ENCODE results near the gene IRF9.

Gene IRF9

DNA sequence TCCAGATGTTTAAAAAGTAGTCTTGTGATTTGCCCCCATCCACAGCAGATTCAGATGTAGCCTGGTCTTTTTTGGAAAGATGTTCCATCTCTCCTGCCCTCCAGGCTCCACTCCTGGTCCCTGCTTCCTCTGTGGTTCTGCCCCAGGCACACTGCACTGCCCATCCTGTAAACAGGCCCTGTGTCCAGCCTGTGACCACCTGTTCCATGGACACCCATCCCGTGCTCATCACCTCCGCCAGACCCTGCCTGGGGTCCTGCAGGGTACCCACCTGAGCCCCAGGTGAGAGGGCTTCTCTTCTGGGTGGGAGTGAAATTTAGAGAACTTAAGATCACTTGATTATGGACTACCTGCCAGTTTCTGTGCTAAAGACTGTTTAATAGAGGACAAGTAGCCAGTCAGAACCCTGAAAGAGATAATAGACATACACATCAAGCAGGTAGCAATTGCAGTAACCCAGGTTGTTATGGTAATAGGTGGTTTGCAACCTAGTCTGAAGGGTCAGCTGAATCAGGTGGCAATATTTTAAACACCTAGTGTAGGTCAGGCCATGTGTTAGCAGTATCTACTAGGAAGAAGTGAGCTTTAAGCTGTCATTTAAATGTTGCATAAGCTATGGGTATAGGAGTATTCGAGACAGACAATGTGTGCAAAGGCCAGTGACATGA lies 11.6 kb upstream of the IRF9 start:
- no peak for DNase-seq

DNA sequence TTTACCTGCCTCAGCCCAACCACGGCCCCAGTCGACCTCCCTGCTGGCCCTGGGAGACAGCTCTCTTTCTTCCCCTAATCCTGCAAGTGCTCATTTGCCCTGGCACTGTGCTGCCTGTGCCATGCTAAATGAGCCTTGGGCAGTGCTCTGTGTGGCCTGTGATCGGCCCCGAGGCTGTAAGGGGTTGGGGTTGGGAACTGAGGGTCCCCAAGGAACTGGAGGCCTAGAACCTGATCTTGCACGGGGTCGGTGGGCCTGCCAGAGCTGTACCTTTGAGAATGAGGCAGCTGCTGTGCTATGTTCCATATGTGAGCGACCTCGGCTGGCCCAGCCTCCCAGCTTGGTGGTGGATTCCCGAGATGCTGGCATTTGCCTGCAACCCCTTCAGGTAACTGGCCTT lies 11.0 kb upstream of the IRF9 start:
- no peak for DNase-seq

DNA sequence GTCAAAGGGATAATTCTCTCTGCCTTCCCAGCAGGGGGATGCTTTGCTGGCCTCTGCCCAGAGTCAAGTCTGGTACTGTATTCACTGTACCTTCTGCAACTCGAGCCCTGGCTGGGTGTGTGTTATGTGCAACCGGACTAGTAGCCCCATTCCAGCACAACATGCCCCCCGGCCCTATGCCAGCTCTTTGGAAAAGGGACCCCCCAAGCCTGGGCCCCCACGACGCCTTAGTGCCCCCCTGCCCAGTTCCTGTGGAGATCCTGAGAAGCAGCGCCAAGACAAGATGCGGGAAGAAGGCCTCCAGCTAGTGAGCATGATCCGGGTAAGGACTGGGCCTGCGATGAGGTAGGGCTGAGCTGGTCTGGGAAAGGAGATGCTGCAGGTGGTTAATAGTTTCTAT lies 10.5 kb upstream of the IRF9 start:
- no peak for DNase-seq

DNA sequence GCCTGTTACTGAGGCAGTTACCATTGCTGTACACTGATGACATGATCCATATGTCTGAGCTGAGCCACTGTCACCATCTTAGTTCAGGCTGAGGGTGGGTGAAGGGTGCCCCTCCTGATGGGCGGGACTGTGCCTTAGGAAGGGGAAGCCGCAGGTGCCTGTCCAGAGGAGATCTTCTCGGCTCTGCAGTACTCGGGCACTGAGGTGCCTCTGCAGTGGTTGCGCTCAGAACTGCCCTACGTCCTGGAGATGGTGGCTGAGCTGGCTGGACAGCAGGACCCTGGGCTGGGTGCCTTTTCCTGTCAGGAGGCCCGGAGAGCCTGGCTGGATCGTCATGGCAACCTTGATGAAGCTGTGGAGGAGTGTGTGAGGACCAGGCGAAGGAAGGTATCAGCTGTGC lies 10.1 kb upstream of the IRF9 start:
- no peak for DNase-seq

DNA sequence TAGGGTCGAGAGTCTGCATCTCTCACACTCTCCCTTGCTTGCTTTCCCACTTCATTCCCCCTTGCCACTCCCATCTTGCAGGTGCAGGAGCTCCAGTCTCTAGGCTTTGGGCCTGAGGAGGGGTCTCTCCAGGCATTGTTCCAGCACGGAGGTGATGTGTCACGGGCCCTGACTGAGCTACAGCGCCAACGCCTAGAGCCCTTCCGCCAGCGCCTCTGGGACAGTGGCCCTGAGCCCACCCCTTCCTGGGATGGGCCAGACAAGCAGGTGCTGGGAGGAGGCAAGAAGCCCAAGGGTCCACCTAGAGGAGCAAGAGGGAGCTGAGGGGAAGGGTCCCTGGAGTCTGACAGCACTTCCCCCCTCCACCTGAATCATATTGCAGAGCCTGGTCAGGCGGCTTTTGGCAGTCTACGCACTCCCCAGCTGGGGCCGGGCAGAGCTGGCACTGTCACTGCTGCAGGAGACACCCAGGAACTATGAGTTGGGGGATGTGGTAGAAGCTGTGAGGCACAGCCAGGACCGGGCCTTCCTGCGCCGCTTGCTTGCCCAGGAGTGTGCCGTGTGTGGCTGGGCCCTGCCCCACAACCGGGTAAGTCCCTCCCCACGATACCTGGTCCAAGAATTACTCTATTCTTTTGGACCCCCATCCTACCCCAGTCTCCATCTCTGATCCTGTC lies 9.5 kb upstream of the IRF9 start:
- DNase-seq: no peak

DNA sequence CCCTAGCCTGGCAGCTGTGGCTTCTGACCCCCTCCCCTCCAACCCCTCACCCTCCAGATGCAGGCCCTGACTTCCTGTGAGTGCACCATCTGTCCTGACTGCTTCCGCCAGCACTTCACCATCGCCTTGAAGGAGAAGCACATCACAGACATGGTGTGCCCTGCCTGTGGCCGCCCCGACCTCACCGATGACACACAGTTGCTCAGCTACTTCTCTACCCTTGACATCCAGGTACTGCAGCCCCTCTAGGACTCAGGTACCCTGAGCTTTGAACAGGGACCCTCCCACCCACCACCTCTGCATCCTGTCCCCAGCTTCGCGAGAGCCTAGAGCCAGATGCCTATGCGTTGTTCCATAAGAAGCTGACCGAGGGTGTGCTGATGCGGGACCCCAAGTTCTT lies 6.0 kb upstream of the IRF9 start:
- DNase-seq: no peak

DNA sequence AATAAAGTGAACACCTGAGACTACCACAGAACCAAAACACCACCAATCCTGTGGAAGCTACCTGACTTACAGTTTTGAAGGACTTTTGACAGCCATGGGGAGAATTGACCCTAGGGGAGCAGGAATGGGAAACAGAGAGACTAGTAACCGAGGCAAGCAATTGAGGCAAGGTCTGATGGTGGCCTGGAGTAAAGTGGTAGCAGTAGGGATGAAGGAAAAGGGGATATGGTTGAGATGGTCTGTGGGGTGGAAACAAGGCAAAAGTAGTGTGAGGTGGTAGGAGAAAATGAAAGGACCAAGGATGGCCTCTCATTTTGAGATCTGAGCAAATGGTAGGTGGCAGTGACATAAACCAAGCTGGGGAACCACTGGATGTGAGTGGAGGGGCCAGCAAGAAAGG lies 4.2 kb upstream of the IRF9 start:
- no peak for DNase-seq

DNA sequence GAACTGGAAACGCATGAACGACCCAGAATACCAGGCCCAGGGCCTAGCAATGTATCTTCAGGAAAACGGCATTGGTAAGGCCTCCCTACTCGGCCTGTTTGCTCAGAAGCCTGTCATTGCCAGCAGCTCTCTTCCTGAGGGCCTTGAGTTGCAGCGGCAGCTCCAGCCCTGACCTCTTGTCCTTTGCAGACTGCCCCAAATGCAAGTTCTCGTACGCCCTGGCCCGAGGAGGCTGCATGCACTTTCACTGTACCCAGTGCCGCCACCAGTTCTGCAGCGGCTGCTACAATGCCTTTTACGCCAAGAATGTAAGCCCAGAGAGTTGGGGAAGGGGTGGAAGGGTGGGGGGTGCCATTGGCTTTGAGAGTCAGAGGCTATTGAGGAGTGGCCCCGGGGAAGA lies 3.7 kb upstream of the IRF9 start:
- DNase-seq: no peak

DNA sequence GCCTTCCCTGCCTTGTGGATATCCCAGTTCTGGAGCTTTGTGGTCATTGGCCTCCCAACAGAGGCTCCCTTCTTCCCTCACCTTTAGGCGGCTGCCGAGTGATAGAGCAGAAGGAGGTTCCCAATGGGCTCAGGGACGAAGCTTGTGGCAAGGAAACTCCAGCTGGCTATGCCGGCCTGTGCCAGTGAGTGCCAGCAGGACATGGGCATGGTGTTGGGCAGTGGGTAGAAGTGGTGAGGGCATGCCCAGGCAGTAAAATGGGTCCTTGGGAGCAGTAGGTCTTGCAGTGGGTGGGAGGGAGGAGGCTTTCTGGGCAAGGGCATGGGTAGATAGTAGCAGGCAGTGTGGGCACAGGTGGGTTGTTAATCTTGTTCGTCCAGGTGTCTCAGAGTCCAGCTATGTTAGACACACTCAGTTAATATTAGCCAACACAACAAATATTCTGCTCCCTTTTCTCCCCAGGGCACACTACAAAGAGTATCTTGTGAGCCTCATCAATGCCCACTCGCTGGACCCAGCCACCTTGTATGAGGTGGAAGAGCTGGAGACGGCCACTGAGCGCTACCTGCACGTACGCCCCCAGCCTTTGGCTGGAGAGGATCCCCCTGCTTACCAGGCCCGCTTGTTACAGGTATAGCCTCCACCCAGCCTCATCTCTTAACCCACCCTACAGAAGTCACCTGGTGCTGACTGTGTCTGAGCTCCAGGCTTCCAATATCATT lies 1.1 kb upstream of the IRF9 start:
- DNase-seq: no peak

DNA sequence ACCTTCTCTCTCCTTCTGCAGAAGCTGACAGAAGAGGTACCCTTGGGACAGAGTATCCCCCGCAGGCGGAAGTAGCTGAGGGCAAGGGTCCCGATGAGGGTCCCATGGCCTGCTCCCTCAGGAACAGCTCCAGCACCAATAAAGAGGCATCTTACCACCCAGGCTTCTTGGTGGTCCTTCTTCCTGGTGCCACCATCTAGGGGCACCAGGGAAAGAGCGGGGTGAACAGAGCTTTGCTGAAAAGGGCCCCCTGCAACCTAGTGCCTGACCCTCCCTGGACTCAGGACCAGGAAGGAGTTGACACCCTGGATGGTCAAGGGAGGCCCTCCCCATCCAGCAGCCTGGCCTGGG lies 591 bp upstream of the IRF9 start:
- DNase-seq: no peak

DNA sequence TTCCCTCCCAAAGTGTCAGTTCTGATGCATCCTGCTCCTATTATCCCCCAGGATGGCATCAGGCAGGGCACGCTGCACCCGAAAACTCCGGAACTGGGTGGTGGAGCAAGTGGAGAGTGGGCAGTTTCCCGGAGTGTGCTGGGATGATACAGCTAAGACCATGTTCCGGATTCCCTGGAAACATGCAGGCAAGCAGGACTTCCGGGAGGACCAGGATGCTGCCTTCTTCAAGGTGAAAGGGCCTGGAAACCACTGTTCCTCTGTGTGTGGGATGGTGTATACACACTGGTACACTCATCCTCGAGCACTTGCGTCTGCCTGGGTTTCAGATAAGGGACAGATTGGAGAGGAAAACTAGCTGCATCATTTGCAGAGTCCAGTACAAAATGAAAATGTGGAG lies 1.0 kb downstream of the IRF9 start:
- DNase-seq: no peak

DNA sequence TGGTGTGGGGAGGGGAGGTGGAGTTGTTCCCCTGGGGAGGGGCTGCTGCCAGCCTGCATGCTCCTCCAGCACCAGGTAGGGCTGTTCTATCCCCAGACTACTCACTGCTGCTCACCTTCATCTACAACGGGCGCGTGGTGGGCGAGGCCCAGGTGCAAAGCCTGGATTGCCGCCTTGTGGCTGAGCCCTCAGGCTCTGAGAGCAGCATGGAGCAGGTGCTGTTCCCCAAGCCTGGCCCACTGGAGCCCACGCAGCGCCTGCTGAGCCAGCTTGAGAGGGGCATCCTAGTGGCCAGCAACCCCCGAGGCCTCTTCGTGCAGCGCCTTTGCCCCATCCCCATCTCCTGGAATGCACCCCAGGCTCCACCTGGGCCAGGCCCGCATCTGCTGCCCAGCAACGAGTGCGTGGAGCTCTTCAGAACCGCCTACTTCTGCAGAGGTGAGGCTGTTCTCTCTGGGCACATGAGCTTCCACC lies 3.5 kb downstream of the IRF9 start:
- no peak for DNase-seq

DNA sequence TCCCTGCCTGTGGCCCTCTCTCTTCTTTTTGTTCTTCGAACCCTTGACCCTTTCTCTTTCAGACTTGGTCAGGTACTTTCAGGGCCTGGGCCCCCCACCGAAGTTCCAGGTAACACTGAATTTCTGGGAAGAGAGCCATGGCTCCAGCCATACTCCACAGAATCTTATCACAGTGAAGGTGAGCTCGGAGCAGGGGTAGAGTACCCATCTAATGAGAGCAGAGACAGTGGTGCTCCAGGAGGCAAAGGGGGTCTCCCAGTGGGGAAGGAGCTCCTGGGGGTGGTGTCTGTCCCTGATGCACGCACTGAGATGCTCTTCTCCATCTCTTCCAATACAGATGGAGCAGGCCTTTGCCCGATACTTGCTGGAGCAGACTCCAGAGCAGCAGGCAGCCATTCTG lies 4.7 kb downstream of the IRF9 start:
- DNase-seq: no peak

DNA sequence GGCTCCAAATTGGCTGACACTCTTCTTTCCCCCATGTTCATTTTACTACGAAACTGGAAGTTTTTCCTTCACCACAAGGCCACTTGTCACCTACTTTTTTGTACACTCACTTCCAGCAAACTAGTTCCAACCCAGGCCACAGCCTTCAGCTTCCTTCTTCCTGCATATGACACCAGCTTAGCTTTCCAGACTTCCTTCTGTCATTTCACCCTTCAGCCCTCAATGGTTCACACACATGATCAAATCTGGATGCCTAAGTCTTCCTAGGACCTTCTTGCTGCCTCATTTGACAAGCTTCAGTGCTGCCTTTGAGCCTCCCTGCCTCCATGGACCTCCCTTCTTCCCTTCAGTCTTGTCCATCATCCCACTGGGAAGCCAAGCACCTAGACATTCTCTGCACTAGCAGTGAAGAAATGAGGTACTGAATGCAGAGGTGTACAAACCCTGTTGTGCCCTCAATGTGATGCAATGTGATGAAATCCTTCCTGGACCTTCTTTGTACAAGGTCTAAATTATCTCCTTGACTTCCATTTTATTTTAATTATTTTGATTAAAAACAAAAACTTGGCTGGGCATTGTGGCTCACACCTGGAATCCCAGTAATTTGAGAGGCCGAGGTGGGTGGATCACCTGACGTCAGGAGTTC lies 6.5 kb downstream of the IRF9 start:
- no peak for DNase-seq

DNA sequence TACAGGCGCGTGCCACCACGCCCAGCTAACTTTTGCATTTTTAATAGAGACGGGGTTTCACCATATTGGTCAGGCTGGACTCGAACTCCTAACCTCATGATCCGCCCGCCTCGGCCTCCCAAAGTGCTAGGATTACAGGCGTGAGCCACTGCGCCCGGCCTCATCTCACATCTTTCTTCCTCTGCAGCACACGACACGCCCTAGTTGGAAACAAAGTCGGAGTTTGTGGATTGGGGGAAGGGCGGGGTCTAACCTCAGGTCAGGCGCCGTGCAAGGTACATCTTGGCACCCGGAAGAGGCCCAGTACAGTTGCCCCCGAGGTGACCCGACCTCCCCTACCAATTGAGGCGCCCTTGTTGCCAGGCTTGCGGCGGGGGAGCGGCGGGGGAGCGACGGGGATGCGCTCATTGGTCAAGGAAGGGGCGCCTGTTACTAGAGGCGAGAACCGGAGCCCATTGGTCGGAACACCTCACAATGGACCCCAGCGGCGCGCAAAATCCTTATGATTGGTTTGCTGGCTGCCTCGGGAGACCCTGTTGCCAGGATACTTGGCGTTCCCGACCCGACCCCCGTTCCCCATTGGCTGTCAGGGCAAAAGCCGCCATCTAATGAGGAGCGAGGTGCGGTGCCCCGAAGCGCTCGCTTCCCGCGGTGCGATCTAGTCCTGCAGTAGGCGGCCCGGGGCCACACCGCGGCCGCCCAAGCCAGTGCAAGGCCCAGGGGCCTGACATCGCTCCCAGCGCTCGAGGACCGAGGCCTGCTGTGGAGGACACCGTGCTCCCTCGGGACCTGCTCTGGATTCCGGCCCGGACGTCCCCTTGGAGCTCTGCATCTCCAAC lies 10.6 kb downstream of the IRF9 start, which contains the start of gene REC8:
Gene REC8 (plus strand): TSS at position 659 of the 839 bp plus-strand sequence. CDS start 473 bp downstream, outside the sequence.
- DNase-seq: peak; percentile 95

DNA sequence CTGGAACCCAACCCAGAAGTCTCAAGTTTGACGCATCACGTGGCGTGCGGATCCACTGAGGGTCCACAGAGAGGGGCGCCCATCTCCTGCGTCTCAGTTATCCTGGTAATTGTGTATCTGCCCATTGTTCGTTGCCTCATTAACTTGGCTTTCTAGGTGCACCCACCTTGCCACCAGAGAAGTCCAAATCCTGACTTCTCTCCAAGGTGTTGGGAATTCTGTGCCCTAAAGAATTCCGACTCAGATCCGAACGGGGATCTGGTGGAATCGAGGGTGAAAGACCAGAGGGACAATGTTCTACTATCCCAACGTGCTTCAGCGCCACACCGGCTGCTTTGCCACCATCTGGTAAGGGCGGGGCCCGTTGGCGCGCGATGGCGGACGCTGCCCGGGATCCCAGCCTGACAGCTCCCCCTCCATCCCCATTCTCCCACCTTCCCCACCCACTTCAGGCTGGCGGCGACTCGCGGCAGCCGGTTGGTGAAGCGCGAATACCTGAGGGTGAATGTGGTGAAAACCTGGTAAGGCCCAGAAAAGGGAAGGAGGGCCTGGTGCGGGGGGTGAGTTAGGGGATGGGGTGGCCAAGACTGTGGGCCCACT lies 11.3 kb downstream of the IRF9 start:
- no peak for DNase-seq

DNA sequence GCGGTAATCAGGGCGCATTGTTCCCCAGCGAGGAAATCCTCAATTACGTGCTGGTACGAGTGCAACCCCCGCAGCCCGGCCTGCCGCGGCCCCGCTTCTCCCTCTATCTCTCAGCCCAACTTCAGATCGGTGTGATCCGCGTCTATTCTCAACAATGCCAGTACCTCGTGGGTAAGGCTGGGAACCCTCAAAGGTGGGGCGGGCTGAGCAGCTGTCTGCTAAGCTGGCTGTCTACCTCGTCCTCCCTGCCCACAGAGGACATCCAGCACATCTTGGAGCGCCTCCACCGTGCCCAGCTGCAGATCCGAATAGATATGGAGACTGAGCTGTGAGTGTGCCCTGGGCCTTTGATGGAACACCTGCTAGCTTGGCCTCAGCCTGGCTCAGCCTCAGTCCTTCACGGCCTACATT lies 11.8 kb downstream of the IRF9 start:
- DNase-seq: no peak

DNA sequence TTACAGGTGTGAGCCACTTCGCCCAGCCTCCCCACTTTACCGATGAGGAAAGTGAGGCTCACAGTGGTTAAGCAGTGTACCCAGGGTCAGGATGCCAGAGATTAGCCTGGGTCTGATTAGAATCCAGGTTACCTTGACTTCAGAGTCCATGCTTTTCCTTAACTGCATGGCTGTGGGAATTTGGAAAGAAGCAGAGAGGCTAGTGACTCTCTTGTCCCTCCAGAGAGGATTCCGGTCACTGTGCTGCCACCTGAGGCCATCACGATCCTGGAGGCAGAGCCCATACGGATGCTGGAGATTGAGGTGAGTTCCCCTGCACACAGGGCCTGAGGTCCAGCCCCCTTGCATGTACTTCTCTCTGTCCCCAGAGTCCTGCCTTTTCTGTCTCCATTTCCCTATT lies 15.5 kb downstream of the IRF9 start:
- no peak for DNase-seq

DNA sequence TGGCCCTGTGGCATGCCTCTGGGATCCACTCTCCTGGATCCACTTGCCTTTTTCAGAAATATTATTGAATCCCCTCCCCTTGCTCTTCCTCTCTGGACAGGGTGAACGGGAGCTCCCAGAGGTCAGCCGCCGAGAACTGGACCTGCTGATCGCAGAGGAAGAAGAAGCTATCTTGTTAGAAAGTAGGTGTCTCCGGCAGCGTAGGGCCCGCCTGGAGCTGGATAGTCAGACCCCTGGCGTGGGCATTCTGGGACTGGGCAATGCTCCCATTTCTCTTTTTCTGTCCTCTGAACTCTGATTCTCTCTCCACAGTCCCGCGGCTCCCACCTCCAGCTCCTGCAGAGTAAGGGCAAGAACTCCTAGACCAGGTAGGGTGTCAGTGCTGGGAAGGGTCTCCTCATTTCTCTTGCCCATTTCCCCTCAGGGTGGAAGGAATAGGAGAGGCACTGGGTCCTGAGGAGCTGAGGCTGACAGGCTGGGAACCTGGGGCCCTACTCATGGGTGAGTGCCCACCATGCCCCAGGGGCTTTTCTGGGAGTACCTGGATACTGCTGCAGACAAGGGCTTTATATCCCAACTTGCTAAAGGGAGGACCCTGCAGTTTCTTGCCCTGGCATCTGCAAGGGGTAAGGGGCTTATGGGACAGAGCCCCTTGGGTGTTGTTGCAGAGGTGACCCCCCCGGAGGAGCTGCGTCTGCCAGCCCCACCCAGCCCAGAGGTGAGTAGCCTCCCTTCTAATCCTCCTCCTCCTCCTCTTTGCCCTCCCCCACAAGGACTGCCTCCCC lies 16.2 kb downstream of the IRF9 start:
- no peak for DNase-seq

DNA sequence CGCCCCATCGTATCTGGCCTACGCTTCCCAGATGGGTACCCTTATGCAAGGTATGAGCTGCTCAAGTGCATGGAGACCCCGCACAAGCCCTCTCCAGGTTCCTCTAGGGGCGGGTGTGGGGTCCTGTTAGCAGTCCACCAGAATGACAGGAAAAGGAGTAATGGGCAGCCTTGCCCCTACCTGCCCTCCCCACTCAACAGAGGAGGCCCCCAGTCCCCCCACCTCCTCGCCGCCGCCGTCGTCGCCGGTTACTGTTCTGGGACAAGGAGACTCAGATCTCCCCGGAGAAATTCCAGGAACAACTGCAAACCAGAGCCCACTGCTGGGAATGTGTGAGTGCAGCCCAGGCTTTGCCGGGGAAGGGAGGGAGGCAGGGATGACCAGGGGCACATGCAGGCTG lies 16.8 kb downstream of the IRF9 start:
- no peak for DNase-seq

DNA sequence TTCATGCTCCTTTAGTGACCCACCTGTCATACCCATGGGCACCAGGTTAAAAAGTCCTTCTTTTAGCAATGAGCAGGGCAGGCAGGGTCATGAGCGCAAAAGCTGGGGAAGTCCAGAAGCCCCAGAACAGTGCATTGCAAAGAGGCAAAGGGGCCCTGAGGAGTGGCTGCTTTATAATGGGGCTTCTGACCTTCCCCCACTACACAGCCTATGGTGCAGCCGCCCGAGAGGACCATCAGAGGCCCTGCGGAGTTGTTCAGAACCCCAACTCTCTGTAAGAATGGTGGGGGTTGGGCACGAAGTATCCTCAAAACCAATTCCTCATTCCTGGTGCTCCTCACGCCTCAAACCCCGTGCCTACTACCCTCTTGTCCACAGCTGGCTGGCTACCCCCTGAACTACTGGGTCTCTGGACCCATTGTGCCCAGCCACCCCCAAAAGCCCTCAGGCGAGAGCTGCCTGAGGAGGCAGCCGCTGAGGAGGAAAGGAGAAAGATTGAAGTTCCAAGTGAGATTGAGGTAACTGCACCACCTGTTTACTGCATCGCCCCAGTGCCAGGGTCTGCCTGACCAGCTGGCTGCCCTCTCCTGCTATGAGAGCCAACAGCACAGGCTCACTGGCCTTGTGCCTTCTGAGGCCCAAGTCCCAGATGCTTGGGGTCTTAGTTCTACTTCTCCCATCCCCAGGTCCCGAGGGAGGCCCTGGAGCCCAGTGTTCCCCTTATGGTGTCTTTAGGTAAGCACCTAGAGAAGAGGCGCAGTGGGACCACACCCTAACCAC lies 17.5 kb downstream of the IRF9 start:
- DNase-seq: no peak
